Ascending aorta (tissue), 2 donors: Measurements from ENCODE around the gene TGFB2. TPM values are rescaled to one million over a fixed set of nuclear protein-coding genes. Genes with fewer than 3 reads are reported as not detected.

ENCODE experiments used
- DNase-seq, 2 donors: peaks; one replicate each; pipeline ENCODE4 v3.0.0-alpha.2; 2019; ENCODE audit warnings: low spot score in 2 of 2
- H3K27ac ChIP-seq, 2 donors: fragments of 200-600 bp; sonication (generic); one replicate each; pipeline ENCODE4 v1.5.1; 2016 to 2017; ENCODE audit warnings: mild to moderate bottlenecking in 1 of 2
- H3K27me3 ChIP-seq: fragments of 200-600 bp; sonication (generic); one replicate; pipeline ENCODE4 v1.5.1; 2017
- H3K36me3 ChIP-seq, 2 donors: fragments of 200-600 bp; sonication (generic); one replicate each; pipeline ENCODE4 v1.5.1; 2016
- H3K4me1 ChIP-seq, 2 donors: fragments of 200-600 bp; sonication (generic); one replicate each; pipeline ENCODE4 v1.5.1; 2016 to 2017; ENCODE audit warnings: mild to moderate bottlenecking in 1 of 2
- H3K4me3 ChIP-seq, 2 donors: fragments of 200-600 bp; sonication (generic); one replicate each; pipeline ENCODE4 v1.5.1; 2016 to 2017; ENCODE audit warnings: mild to moderate bottlenecking in 1 of 2
- H3K9me3 ChIP-seq, 2 donors: fragments of 200-600 bp; sonication (generic); one replicate each; pipeline ENCODE4 v1.5.1; 2016
- CTCF ChIP-seq, 3 experiments: fragments of 200-600 bp in 2 of 3; fragments of 450-650 bp in 1 of 3; sonication (generic) in 2 of 3; IDR thresholded peaks; one replicate each; pipeline ENCODE4 v1.5.1; 2016 to 2019; ENCODE audit warnings: antibody characterized with exemption in 3 of 3, mild to moderate bottlenecking in 1 of 3, moderate library complexity in 1 of 3
- intact Hi-C: fragments of 100-400 bp; cut with DNase I; formaldehyde crosslinking; loops from one replicate; pipeline ENCODE4 v1.15.1; 2023
- total RNA-seq: library from RNA; depleted of rRNA; stranded (reverse); fragments of >200 nt; gene quantifications from one replicate; pipeline ENCODE4 v1.1.0, GENCODE V29; 2016

Gene TGFB2
- total RNA-seq, 1 donor from 2014 or later: 9.9 TPM

- H3K4me3 ChIP-seq: peak overlapping the region in 1 of 2 donors; percentile 88
- intact Hi-C loops: loop anchor here (5.0 to 10.0 kb wide), 5 partner anchors 315 to 948 kb away; partner anchors contain the start of gene LYPLAL1
Measured at GRCh38 chr1:218349348-218350034, 4.4 kb downstream of the TGFB2 start.

GRCh38 chr1:218350035-218350525, 4.9 kb downstream of the TGFB2 start:
- Histone ChIP-seq H3K4me3 (peak overlapping the region in 1 of 2 donors; percentile 88), H3K27me3 (no peaks in the 10 kb centered on the region)

More at GRCh38 chr1:218349348-218350034, 4.4 kb downstream of the TGFB2 start:
- Histone ChIP-seq H3K27me3 (no peaks in the 10 kb centered on the region), H3K27ac (peak overlapping the region; percentile 81 to 89), H3K36me3 (no peaks in the 10 kb centered on the region), H3K4me1 (peaks cover 0 to 6% of the 10 kb centered on the region in 2 donors), H3K9me3 (no peaks in the 10 kb centered on the region)
- no peak for TF ChIP-seq CTCF (IDR thresholded peaks at IDR 0.05)
- DNase-seq: no peak

DNA sequence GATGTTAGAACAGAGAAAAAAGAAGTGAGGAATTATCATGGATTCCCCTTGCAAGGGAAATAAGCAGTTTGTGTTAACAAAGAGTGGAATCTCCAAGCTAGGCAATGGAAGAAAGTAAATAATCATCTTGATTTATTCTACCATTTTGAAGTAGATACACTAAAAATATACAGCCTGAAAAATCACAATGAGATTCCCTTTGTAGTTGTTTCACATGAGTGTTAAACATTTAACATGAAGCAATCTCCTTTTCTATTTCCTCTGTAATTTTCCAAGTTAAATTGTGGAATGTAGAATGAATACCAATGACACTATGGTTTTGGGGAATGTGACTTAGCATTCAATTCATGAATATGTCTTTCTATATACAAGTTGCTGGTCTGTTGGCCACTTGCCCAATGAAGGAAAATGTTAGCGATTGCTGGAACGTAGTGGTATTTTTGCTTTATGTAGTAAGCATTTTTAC, 5.7 kb downstream of the TGFB2 start:
- Histone ChIP-seq H3K4me3 (peak overlapping the region; percentile 21 to 88), H3K4me1 (peaks cover 0 to 6% of the 10 kb centered on the region in 2 donors), H3K27me3 (no peaks in the 10 kb centered on the region), H3K9me3 (no peaks in the 10 kb centered on the region), H3K27ac (peak overlapping the region; percentile 81 to 89), H3K36me3 (no peaks in the 10 kb centered on the region)
- no peak for DNase-seq
- no peak for TF ChIP-seq CTCF (IDR thresholded peaks at IDR 0.05)
- intact Hi-C loops: no loop called here

More at GRCh38 chr1:218350035-218350525, 4.9 kb downstream of the TGFB2 start:
- H3K9me3 ChIP-seq: no peaks in the 10 kb centered on the region
- no peak for DNase-seq
- intact Hi-C loops: no loop called here
- H3K4me1 ChIP-seq: peaks cover 0 to 6% of the 10 kb centered on the region in 2 donors
- TF ChIP-seq CTCF (IDR thresholded peaks at IDR 0.05): no peak
- H3K27ac ChIP-seq: peak overlapping the region; percentile 81 to 89
- H3K36me3 ChIP-seq: no peaks in the 10 kb centered on the region

DNA sequence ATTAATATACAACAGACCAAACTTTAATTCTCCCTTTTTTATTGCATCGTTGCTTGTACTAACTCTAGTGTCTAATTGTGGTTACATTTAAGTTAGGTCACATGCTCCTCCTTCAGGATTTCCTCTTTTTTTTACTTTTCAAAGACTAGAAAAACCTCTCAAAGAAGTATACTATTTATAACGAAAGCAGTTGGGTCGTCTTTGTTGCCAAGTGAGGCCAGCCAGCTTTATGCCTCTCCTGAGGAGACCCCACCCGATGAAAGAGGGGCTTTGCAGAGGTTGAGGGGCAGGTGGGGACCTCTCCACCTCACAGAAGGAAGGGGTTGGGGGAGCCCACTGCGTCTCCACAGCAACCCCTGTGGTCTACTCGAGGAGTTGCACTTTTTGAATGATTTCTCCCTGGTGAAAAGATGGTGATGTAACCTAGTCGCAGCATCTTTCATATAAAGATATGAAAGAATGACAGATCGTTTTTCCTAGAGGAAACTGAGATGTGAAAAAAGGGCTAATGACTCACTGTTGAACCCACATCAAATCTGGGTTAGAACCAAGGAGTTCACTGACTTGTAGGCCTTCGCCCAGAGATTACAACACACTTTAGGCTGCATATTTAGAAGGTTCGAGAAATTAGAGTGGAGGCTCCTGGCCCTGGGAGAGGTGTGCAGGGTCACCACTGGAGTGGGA, 6.4 kb downstream of the TGFB2 start:
- intact Hi-C loops: no loop called here
- peak overlapping the region; percentile 81 to 89 for H3K27ac ChIP-seq
- peak; percentile 62 to 67 (median 66) for TF ChIP-seq CTCF (IDR thresholded peaks at IDR 0.05)
- H3K4me1 ChIP-seq: peaks cover 0 to 7% of the 10 kb centered on the region in 2 donors
- H3K36me3 ChIP-seq: no peaks in the 10 kb centered on the region
- H3K27me3 ChIP-seq: no peaks in the 10 kb centered on the region
- H3K4me3 ChIP-seq: peak overlapping the region; percentile 21 to 88
- no peaks in the 10 kb centered on the region for H3K9me3 ChIP-seq
- peak in 1 of 2 donors; percentile 73 for DNase-seq

- Histone ChIP-seq H3K27ac (peak overlapping the region; percentile 81 to 89), H3K4me1 (peaks cover 3 to 13% of the 10 kb centered on the region in 2 donors), H3K4me3 (peak overlapping the region; percentile 21 to 88), H3K9me3 (no peaks in the 10 kb centered on the region), H3K36me3 (no peaks in the 10 kb centered on the region), H3K27me3 (no peaks in the 10 kb centered on the region)
- intact Hi-C loops: no loop called here
- TF ChIP-seq CTCF (IDR thresholded peaks at IDR 0.05): no peak
- no peak for DNase-seq
Measured at GRCh38 chr1:218352075-218352438, 6.9 kb downstream of the TGFB2 start.
